LNCAP (cell line): Measurements from ENCODE around the gene CDADC1.

Experiments used
- CTCF ChIP-seq: fragments of 450-650 bp; IDR thresholded peaks from 2 replicates; pipeline ENCODE4 v1.5.1; 2017; ENCODE audit warnings: mild to moderate bottlenecking

Gene CDADC1

GRCh38 chr13:49323344-49323743 is 75.6 kb downstream of the CDADC1 start:
- no peak for TF ChIP-seq CTCF

- no peak for TF ChIP-seq CTCF
Measured at GRCh38 chr13:49326222-49326917, 78.6 kb downstream of the CDADC1 start.

GRCh38 chr13:49329831-49330545 is 82.3 kb downstream of the CDADC1 start:
- TF ChIP-seq CTCF = no peak

GRCh38 chr13:49330546-49330864 is 82.8 kb downstream of the CDADC1 start:
- TF ChIP-seq CTCF = no peak

- no peak for TF ChIP-seq CTCF
Measured at GRCh38 chr13:49336655-49337054, 88.9 kb downstream of the CDADC1 start.

- TF ChIP-seq CTCF = no peak
Measured at GRCh38 chr13:49340161-49340560, 92.4 kb downstream of the CDADC1 start.

GRCh38 chr13:49341517-49341916 is 93.8 kb downstream of the CDADC1 start:
- TF ChIP-seq CTCF = no peak
